NT2/D1 (cell line): ENCODE results near the gene EXOSC10.

ENCODE experiments used
- SUZ12 ChIP-seq: IDR thresholded peaks from 2 replicates; pipeline ENCODE4 v1.6.1; 2011; ENCODE audit not compliant: insufficient read length, insufficient read depth; ENCODE audit errors: extremely low read depth
- YY1 ChIP-seq: IDR thresholded peaks from 2 replicates; pipeline ENCODE4 v1.6.1; 2011; ENCODE audit not compliant: insufficient read length, insufficient read depth
- ZNF274 ChIP-seq: IDR thresholded peaks from 2 replicates; pipeline ENCODE4 v1.6.1; 2011; ENCODE audit warnings: mild to moderate bottlenecking, low read depth, low read length

DNA sequence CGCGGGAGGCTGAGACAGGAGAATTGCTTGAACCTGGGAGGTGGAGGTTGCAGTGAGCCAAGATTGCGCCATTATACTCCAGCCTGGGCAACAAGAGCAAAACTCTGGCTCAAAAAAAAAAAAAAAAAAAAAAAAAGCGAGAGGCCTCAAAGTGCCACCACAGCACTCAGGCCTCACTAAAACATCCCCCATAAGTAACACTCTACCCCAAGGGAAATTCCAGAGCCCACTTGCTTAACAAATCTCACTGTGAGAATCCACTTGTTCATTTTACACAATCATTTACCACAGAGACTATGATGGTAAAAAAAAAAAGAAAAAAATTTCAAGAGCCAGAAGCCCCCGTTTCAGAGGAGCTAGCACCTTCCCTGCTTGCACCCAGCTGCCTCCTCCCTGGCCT lies 26.3 kb upstream of the EXOSC10 start:
- TF ChIP-seq YY1 (no peak), ZNF274 (no peak), SUZ12 (no peak)
